HEK293 (cell line): Measurements from ENCODE around the gene ZBTB24.
A peak's percentile ranks its signal among the peaks of the same experiment; 100 is the strongest.

Experiments used
- CTCF ChIA-PET: fragments of 350-600 bp; formaldehyde crosslinking; extraction: SDS; loops from one replicate; lab custom pipeline; 2021; ENCODE audit warnings: antibody characterized with exemption; lab: Yijun Ruan, JAX
- POLR2A ChIA-PET: fragments of 300-600 bp; formaldehyde crosslinking; extraction: SDS; loops from one replicate; lab custom pipeline; 2020; ENCODE audit warnings: antibody characterized with exemption, inconsistent platforms; lab: Yijun Ruan, JAX
- H3K27ac ChIP-seq: fragments of 200-500 bp; sonication (Bioruptor generic); 2 replicates; pipeline ENCODE4 v1.5.1; 2014; ENCODE audit warnings: low read depth, low read length, control low read depth, inconsistent platforms; ENCODE audit errors: extremely low read depth
- H3K36me3 ChIP-seq, 2 experiments: fragments of 200-500 bp in 1 of 2; sonication (Bioruptor generic) in 1 of 2; 1 replicate in 1 of 2; 2 replicates in 1 of 2; pipeline ENCODE4 v1.5.1; 2014 to 2017; ENCODE audit warnings: inconsistent platforms in 2 of 2, low read length in 2 of 2; ENCODE audit not compliant: control insufficient read depth in 2 of 2, insufficient read depth in 1 of 2
- H3K4me1 ChIP-seq: fragments of 200-500 bp; sonication (Bioruptor generic); 2 replicates; pipeline ENCODE4 v1.5.1; 2014; ENCODE audit warnings: mild to moderate bottlenecking, low read length, inconsistent platforms; ENCODE audit not compliant: control insufficient read depth, insufficient read depth
- H3K4me3 ChIP-seq: 2 replicates; pipeline ENCODE4 v1.5.1; 2011; ENCODE audit warnings: low read depth, mild to moderate bottlenecking, control low read depth, low read length, moderate library complexity
- H3K9me3 ChIP-seq: fragments of 200-500 bp; sonication (Bioruptor generic); 2 replicates; pipeline ENCODE4 v1.5.1; 2014; ENCODE audit warnings: low read depth, low read length, inconsistent platforms; ENCODE audit not compliant: control insufficient read depth, insufficient read depth
- IKZF3 ChIP-seq: fragments of 450-650 bp; IDR thresholded peaks from 2 replicates; pipeline ENCODE4 v1.5.0; 2018; ENCODE audit warnings: missing biosample characterization, mild to moderate bottlenecking, missing genetic modification characterization, moderate library complexity
- MZF1 ChIP-seq: fragments of 450-650 bp; formaldehyde crosslinking; IDR thresholded peaks from 2 replicates; pipeline ENCODE4 v1.5.1; 2017; ENCODE audit warnings: missing biosample characterization, missing genetic modification characterization, borderline replicate concordance
- PRDM2 ChIP-seq: fragments of 450-650 bp; formaldehyde crosslinking; IDR thresholded peaks from 2 replicates; pipeline ENCODE4 v1.5.1; 2016; ENCODE audit warnings: missing biosample characterization, missing genetic modification characterization, borderline replicate concordance
- SCRT2 ChIP-seq: fragments of 450-650 bp; formaldehyde crosslinking; IDR thresholded peaks from 2 replicates; pipeline ENCODE4 v1.5.1; 2016; ENCODE audit warnings: missing biosample characterization, missing genetic modification characterization
- SP2 ChIP-seq: fragments of 450-650 bp; formaldehyde crosslinking; IDR thresholded peaks from 2 replicates; pipeline ENCODE4 v1.5.1; 2016; ENCODE audit warnings: missing biosample characterization, missing genetic modification characterization
- SP7 ChIP-seq: fragments of 450-650 bp; formaldehyde crosslinking; IDR thresholded peaks from 2 replicates; pipeline ENCODE4 v1.5.1; 2016; ENCODE audit warnings: missing biosample characterization, missing genetic modification characterization
- ZNF121 ChIP-seq: fragments of 450-650 bp; formaldehyde crosslinking; IDR thresholded peaks from 2 replicates; pipeline ENCODE4 v1.5.1; 2016; ENCODE audit warnings: missing biosample characterization, missing genetic modification characterization
- ZNF146 ChIP-seq: fragments of 450-650 bp; formaldehyde crosslinking; IDR thresholded peaks from 2 replicates; pipeline ENCODE4 v1.5.1; 2016; ENCODE audit warnings: missing biosample characterization, missing genetic modification characterization
- ZNF157 ChIP-seq: fragments of 450-650 bp; formaldehyde crosslinking; IDR thresholded peaks from 2 replicates; pipeline ENCODE4 v1.5.1; 2016; ENCODE audit warnings: missing biosample characterization, missing genetic modification characterization
- ZNF211 ChIP-seq: fragments of 450-650 bp; formaldehyde crosslinking; IDR thresholded peaks from 2 replicates; pipeline ENCODE4 v1.5.1; 2016; ENCODE audit warnings: low read depth, missing biosample characterization, missing genetic modification characterization
- ZNF214 ChIP-seq: fragments of 450-650 bp; formaldehyde crosslinking; IDR thresholded peaks from 2 replicates; pipeline ENCODE4 v1.5.1; 2017; ENCODE audit warnings: missing biosample characterization, mild to moderate bottlenecking, missing genetic modification characterization, borderline replicate concordance
- ZNF274 ChIP-seq, 2 experiments: fragments of 200-500 bp in 1 of 2; fragments of 450-650 bp in 1 of 2; sonication (Bioruptor generic) in 1 of 2; formaldehyde crosslinking in 1 of 2; IDR thresholded peaks; 2 replicates each; pipeline versions ENCODE4 v1.5.1 to v1.6.1; 2014 to 2016; ENCODE audit warnings: borderline replicate concordance in 1 of 2, inconsistent platforms in 1 of 2, low read length in 1 of 2, missing biosample characterization in 1 of 2, missing genetic modification characterization in 1 of 2
- ZNF404 ChIP-seq: fragments of 450-650 bp; formaldehyde crosslinking; IDR thresholded peaks from 2 replicates; pipeline ENCODE4 v1.5.1; 2017; ENCODE audit warnings: missing biosample characterization, missing genetic modification characterization
- ZNF530 ChIP-seq: fragments of 450-650 bp; formaldehyde crosslinking; IDR thresholded peaks from 2 replicates; pipeline ENCODE4 v1.5.1; 2016; ENCODE audit warnings: low read depth, missing biosample characterization, missing genetic modification characterization
- ZNF549 ChIP-seq: fragments of 450-650 bp; IDR thresholded peaks from 2 replicates; pipeline ENCODE4 v1.5.1; 2018; ENCODE audit warnings: missing biosample characterization, missing genetic modification characterization, mild to moderate bottlenecking, inconsistent platforms, moderate library complexity
- ZNF596 ChIP-seq: fragments of 450-650 bp; IDR thresholded peaks from 2 replicates; pipeline ENCODE4 v1.5.0; 2018; ENCODE audit warnings: missing biosample characterization, mild to moderate bottlenecking, missing genetic modification characterization, moderate library complexity
- ZNF623 ChIP-seq: fragments of 450-650 bp; formaldehyde crosslinking; IDR thresholded peaks from 2 replicates; pipeline ENCODE4 v1.5.1; 2016; ENCODE audit warnings: missing biosample characterization, missing genetic modification characterization
- ZNF658 ChIP-seq: fragments of 450-650 bp; formaldehyde crosslinking; IDR thresholded peaks from 2 replicates; pipeline ENCODE4; 2016; ENCODE audit warnings: missing biosample characterization, missing genetic modification characterization
- ZNF747 ChIP-seq: fragments of 450-650 bp; formaldehyde crosslinking; IDR thresholded peaks from 2 replicates; pipeline ENCODE4 v1.5.1; 2016; ENCODE audit warnings: missing biosample characterization, missing genetic modification characterization

ZBTB24 gene

GRCh38 chr6:109498052-109498451 lies 15.0 kb upstream of the ZBTB24 start:
- POLR2A ChIA-PET = no interaction called here
- TF ChIP-seq SCRT2 = peak; percentile 70
- no peak for TF ChIP-seq ZNF530
- TF ChIP-seq ZNF596 (tag by site-specific recombination) = no peak
- H3K36me3 ChIP-seq = no peaks in the 10 kb centered on the region
- H3K4me1 ChIP-seq = no peaks in the 10 kb centered on the region; the same call in 1 of the 2 replicates
- CTCF ChIA-PET = no interaction called here
- H3K27ac ChIP-seq = no peak overlapping the region
- no peaks in the 10 kb centered on the region for H3K9me3 ChIP-seq
- H3K4me3 ChIP-seq = no peak overlapping the region

GRCh38 chr6:109496036-109496772 lies 13.2 kb upstream of the ZBTB24 start:
- TF ChIP-seq SCRT2 = peak; percentile 58
- TF ChIP-seq ZNF747 (tag by site-specific recombination) = no peak
- Histone ChIP-seq H3K9me3 (no peaks in the 10 kb centered on the region), H3K4me1 (peaks cover 7% of the 10 kb centered on the region), H3K27ac (no peak overlapping the region), H3K4me3 (no peak overlapping the region), H3K36me3 (no peaks in the 10 kb centered on the region)
- CTCF ChIA-PET = interaction anchor here (0.7 to 0.9 kb wide), 2 partner anchors 9 to 705 kb away, joined by 3 to 4 read pairs; no protein-coding TSS in a partner anchor
- POLR2A ChIA-PET = interaction anchor here (0.5 kb wide), 1 partner anchor 283 kb away, joined by 3 read pairs; no protein-coding TSS in a partner anchor

- Histone ChIP-seq H3K36me3 (no peaks in the 10 kb centered on the region), H3K27ac (no peak overlapping the region), H3K4me3 (no peak overlapping the region), H3K9me3 (no peaks in the 10 kb centered on the region), H3K4me1 (peaks cover 7% of the 10 kb centered on the region)
- ChIA-PET CTCF (no interaction called here), POLR2A (no interaction called here)
- TF ChIP-seq ZNF121 (no peak), ZNF274 (IDR thresholded peaks at IDR 0.05; ENCODE audit: low read length) (no peak), ZNF274 (tag by site-specific recombination; IDR thresholded peaks at IDR 0.05; ENCODE audit: borderline replicate concordance) (no peak), MZF1 (tag by site-specific recombination) (no peak), SP7 (no peak), SP2 (no peak), ZNF549 (tag by site-specific recombination) (no peak), ZNF211 (tag by site-specific recombination) (no peak), ZNF623 (tag by site-specific recombination) (no peak), ZNF146 (tag by site-specific recombination) (no peak), PRDM2 (tag by site-specific recombination) (no peak), ZNF214 (tag by site-specific recombination) (no peak), ZNF658 (no peak), IKZF3 (no peak), ZNF157 (tag by site-specific recombination) (no peak), ZNF404 (no peak)
Observed at GRCh38 chr6:109493865-109494264, 10.8 kb upstream of the ZBTB24 start.
